Thymus (tissue), 11 donors: ENCODE results near the gene SIM2. TPM values are rescaled to one million over a fixed set of nuclear protein-coding genes. Genes with fewer than 3 reads are reported as not detected.

Experiments
- DNase-seq, 9 donors: peaks; one replicate each; pipeline ENCODE4 v3.0.0-alpha.2; 2013; ENCODE audit warnings: low spot score in 9 of 9, low read depth in 6 of 9, missing footprints in 1 of 9
- H3K27ac ChIP-seq, 2 donors: one replicate each; pipeline ENCODE4 v1.5.1; 2013; ENCODE audit warnings: control low read depth in 1 of 2, low read depth in 1 of 2, low read length in 1 of 2, mild to moderate bottlenecking in 1 of 2, moderate library complexity in 1 of 2
- H3K27me3 ChIP-seq, 2 donors: one replicate each; pipeline ENCODE4 v1.5.1; 2013; ENCODE audit warnings: low read length in 1 of 2; ENCODE audit not compliant: control insufficient read depth in 2 of 2, insufficient read depth in 1 of 2
- H3K36me3 ChIP-seq, 2 donors: one replicate each; pipeline ENCODE4 v1.5.1; 2013; ENCODE audit warnings: low read length in 1 of 2, mild to moderate bottlenecking in 1 of 2, moderate library complexity in 1 of 2; ENCODE audit not compliant: control insufficient read depth in 2 of 2, insufficient read depth in 2 of 2
- H3K4me1 ChIP-seq, 2 donors: one replicate each; pipeline ENCODE4 v1.5.1; 2013; ENCODE audit warnings: low read length in 2 of 2; ENCODE audit not compliant: control insufficient read depth in 2 of 2, insufficient read depth in 2 of 2
- H3K4me3 ChIP-seq, 2 donors: one replicate each; pipeline ENCODE4 v1.5.1; 2013; ENCODE audit warnings: low read length in 2 of 2, control low read depth in 1 of 2, mild to moderate bottlenecking in 1 of 2
- H3K9me3 ChIP-seq, 2 donors: one replicate each; pipeline ENCODE4 v1.5.1; 2013; ENCODE audit warnings: low read length in 1 of 2, mild to moderate bottlenecking in 1 of 2; ENCODE audit not compliant: control insufficient read depth in 2 of 2, insufficient read depth in 1 of 2
- WGBS: extraction: QIAGEN DNeasy Blood & Tissue Kit; methylation state at CpG from one replicate; pipeline ENCODE4 v1.1.7; 2013; 5-methylcytosine and 5-hydroxymethylcytosine counted together
- polyA plus RNA-seq: library from polyadenylated mRNA; stranded (reverse); fragments of 200-250 nt; gene quantifications from one replicate; pipeline ENCODE4 v1.2.3, GENCODE V29; 2013
- total RNA-seq: library from RNA; stranded (reverse); fragments of 120-200 nt; gene quantifications from one replicate; pipeline ENCODE4 v1.2.4, GENCODE V29; 2013
- donor health status: healthy.

Gene SIM2
- total and polyA plus RNA-seq, 2 donors, result 0.07 TPM; not detected in 1

DNA sequence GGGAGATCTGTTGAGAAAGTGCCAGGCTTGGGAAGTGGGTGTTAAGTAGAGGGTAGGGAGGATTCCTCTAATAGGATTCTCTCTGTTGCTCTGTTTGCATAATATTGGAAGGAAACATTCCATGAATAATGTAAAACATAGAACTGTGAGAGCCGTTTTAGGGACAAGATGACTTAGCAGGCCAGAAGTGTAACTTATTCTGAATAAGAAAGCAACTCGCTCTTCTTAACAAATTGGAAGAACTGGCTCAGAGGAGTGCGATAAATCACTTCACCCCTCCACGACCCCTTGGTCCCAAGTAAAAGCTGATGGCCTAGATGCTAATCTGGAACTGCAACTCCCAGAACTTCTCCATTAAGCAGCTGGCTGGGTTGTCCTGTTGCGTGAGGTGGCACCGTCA, 19.1 kb downstream of the SIM2 start:
- Histone ChIP-seq H3K9me3 (no peaks in the 10 kb centered on the region), H3K27ac (no peak overlapping the region), H3K36me3 (no peaks in the 10 kb centered on the region), H3K27me3 (peaks cover 34 to 71% of the 10 kb centered on the region in 2 donors), H3K4me3 (no peak overlapping the region), H3K4me1 (no peaks in the 10 kb centered on the region)
- WGBS, result 88% methylated on average over 6 of the region's 6 CpGs
- DNase-seq, result no peak

DNA sequence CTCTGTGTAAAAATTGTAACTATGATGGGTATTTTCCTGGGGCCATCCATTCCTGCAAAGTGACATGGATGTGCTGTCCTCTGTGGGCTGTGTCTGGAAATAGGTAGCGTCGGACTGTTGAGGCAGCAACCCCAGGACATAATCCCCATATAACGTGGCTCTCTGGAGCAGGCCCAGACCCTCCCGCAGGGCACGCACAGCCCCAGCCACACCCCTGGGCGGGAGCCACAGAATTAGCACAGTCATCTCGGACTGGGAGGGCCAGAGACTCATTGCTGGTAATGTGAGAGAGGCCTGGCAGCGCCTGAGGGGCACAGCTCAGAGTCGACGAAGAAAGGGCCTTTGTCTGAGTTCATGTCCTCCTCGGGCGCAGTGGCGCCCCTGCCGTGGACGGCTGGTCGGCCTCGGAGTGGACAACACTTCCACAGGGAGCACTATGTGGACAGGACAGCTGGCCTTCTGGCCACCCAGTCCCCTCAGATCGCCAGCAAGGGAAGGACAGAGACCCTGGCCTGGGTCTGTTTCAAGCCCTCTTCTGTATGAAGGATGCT, 20.1 kb downstream of the SIM2 start:
- H3K27ac ChIP-seq, result no peak overlapping the region
- H3K27me3 ChIP-seq, result peaks cover 24 to 70% of the 10 kb centered on the region in 2 donors
- H3K9me3 ChIP-seq, result no peaks in the 10 kb centered on the region
- no peak overlapping the region for H3K4me3 ChIP-seq
- DNase-seq, result no peak
- no peaks in the 10 kb centered on the region for H3K4me1 ChIP-seq
- 91% methylated on average over 18 of the region's 18 CpGs for WGBS
- H3K36me3 ChIP-seq, result no peaks in the 10 kb centered on the region

- Histone ChIP-seq H3K27ac (no peak overlapping the region), H3K4me3 (no peak overlapping the region), H3K4me1 (no peaks in the 10 kb centered on the region), H3K9me3 (no peaks in the 10 kb centered on the region), H3K27me3 (peaks cover 20 to 67% of the 10 kb centered on the region in 2 donors), H3K36me3 (no peaks in the 10 kb centered on the region)
- DNase-seq, result no peak
- 92% methylated on average over 10 of the region's 10 CpGs for WGBS
Observed at GRCh38 chr21:36719614-36720013, 20.7 kb downstream of the SIM2 start.

DNA sequence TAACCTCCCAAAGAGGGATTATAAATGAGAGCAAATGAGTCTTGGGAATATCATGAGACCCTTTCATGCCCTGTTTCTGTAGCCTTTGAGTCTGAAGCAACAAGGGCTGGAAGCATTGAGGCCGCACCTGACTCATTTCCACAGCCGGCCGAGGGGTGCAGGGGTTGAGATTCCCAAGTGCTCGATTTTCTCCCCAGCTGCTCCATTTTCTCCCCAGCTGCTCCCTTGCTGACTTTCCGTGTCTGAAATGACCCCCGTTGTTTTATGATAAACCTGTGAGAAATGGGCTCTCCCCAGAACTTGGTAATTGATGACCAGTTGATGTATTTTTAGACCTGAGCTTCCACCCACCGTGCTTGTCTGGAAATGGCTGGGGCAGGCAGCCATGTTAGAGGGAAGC, 22.9 kb downstream of the SIM2 start:
- Histone ChIP-seq H3K36me3 (no peaks in the 10 kb centered on the region), H3K9me3 (no peaks in the 10 kb centered on the region), H3K27ac (no peak overlapping the region), H3K4me1 (no peaks in the 10 kb centered on the region), H3K27me3 (peaks cover 12 to 69% of the 10 kb centered on the region in 2 donors), H3K4me3 (no peak overlapping the region)
- 96% methylated on average over 7 of the region's 7 CpGs for WGBS
- no peak for DNase-seq

- H3K27ac ChIP-seq, result no peak overlapping the region
- no peak overlapping the region for H3K4me3 ChIP-seq
- no peak for DNase-seq
- H3K27me3 ChIP-seq, result peaks cover 8 to 65% of the 10 kb centered on the region in 2 donors
- no peaks in the 10 kb centered on the region for H3K4me1 ChIP-seq
- no peaks in the 10 kb centered on the region for H3K9me3 ChIP-seq
- WGBS, result 93% methylated on average over 25 of the region's 25 CpGs
- no peaks in the 10 kb centered on the region for H3K36me3 ChIP-seq
Observed at GRCh38 chr21:36722370-36723368, 23.8 kb downstream of the SIM2 start.

GRCh38 chr21:36723371-36723881, 24.5 kb downstream of the SIM2 start:
- Histone ChIP-seq H3K27me3 (peaks cover 1 to 65% of the 10 kb centered on the region in 2 donors), H3K4me1 (peaks cover 0 to 2% of the 10 kb centered on the region in 2 donors), H3K4me3 (no peak overlapping the region), H3K27ac (no peak overlapping the region), H3K36me3 (no peaks in the 10 kb centered on the region), H3K9me3 (no peaks in the 10 kb centered on the region)
- WGBS, result 95% methylated on average over 14 of the region's 14 CpGs
- DNase-seq, result no peak

- Histone ChIP-seq H3K9me3 (no peaks in the 10 kb centered on the region), H3K27ac (no peak overlapping the region), H3K27me3 (peaks cover 0 to 64% of the 10 kb centered on the region in 2 donors), H3K36me3 (no peaks in the 10 kb centered on the region), H3K4me3 (no peak overlapping the region), H3K4me1 (peaks cover 0 to 4% of the 10 kb centered on the region in 2 donors)
- no peak for DNase-seq
- WGBS, result 91% methylated on average over 3 of the region's 3 CpGs
Observed at GRCh38 chr21:36724660-36725059, 25.7 kb downstream of the SIM2 start.

- Histone ChIP-seq H3K9me3 (no peaks in the 10 kb centered on the region), H3K4me3 (no peak overlapping the region), H3K27ac (no peak overlapping the region), H3K36me3 (no peaks in the 10 kb centered on the region), H3K4me1 (peaks cover 0 to 4% of the 10 kb centered on the region in 2 donors), H3K27me3 (peaks cover 0 to 66% of the 10 kb centered on the region in 2 donors)
- WGBS, result 98% methylated on average over 12 of the region's 12 CpGs
- no peak for DNase-seq
Observed at GRCh38 chr21:36725793-36726386, 27.0 kb downstream of the SIM2 start.

- Histone ChIP-seq H3K36me3 (no peaks in the 10 kb centered on the region), H3K4me3 (no peak overlapping the region), H3K27ac (no peak overlapping the region), H3K27me3 (peaks cover 0 to 69% of the 10 kb centered on the region in 2 donors), H3K9me3 (no peaks in the 10 kb centered on the region), H3K4me1 (peaks cover 0 to 4% of the 10 kb centered on the region in 2 donors)
- WGBS, result 93% methylated on average over 6 of the region's 6 CpGs
- no peak for DNase-seq
Observed at GRCh38 chr21:36727866-36728265, 29.0 kb downstream of the SIM2 start.
